PC-3 (cell line): Measurements from ENCODE around the gene PADI4. TPM values are rescaled to one million over a fixed set of nuclear protein-coding genes. Genes with fewer than 3 reads are reported as not detected.

ENCODE experiments used
- ATAC-seq: fragments of 200-7000 bp; cut with Tn5 transposase; 2 replicates; pipeline ENCODE4 v1.9.1; 2020; ENCODE audit warnings: mild to moderate bottlenecking, moderate library complexity
- BruUV-seq: library from RNA; stranded (reverse); fragments of 400-500 nt; replicated peaks from 2 replicates; lab custom pipeline; 2021; lab: Mats Ljungman, UMichigan
- CTCF ChIA-PET: fragments of 300-600 bp; sonication (Branson Sonifier 250); formaldehyde crosslinking; loops from one replicate; lab custom pipeline; 2022; ENCODE audit warnings: antibody characterized with exemption; lab: Charles Lee
- POLR2A ChIA-PET: fragments of 300-600 bp; sonication (Branson Sonifier 250); formaldehyde crosslinking; loops from one replicate; lab custom pipeline; 2022; ENCODE audit warnings: antibody characterized with exemption; ENCODE audit not compliant: unreplicated experiment; lab: Charles Lee
- DNase-seq: peaks from one replicate; pipeline ENCODE4 v3.0.0-alpha.2; 2015
- H2AFZ ChIP-seq: fragments of 300-600 bp; sonication (generic); 2 replicates; pipeline ENCODE4 v1.6.0; 2016; ENCODE audit warnings: antibody characterized with exemption, low read length
- H3F3A ChIP-seq: fragments of 300-600 bp; sonication (generic); one replicate; pipeline ENCODE4 v1.6.0; 2017; ENCODE audit warnings: antibody characterized with exemption, low read length, control low read depth, mild to moderate bottlenecking; ENCODE audit not compliant: unreplicated experiment
- H3K27ac ChIP-seq: fragments of 300-600 bp; sonication (generic); 2 replicates; pipeline ENCODE4 v1.5.1; 2016; ENCODE audit warnings: mild to moderate bottlenecking, low read length
- H3K27me3 ChIP-seq: fragments of 300-600 bp; sonication (generic); 2 replicates; pipeline ENCODE4 v1.6.1; 2016; ENCODE audit warnings: low read length, mixed read lengths
- H3K36me3 ChIP-seq: fragments of 300-600 bp; sonication (generic); 2 replicates; pipeline ENCODE4 v1.6.1; 2016; ENCODE audit warnings: low read depth, mixed run types, low read length, mixed read lengths
- H3K4me1 ChIP-seq: fragments of 300-600 bp; sonication (generic); 2 replicates; pipeline ENCODE4 v1.5.1; 2016; ENCODE audit warnings: low read length; ENCODE audit not compliant: insufficient read depth
- H3K4me2 ChIP-seq: fragments of 300-600 bp; sonication (generic); 2 replicates; pipeline ENCODE4 v1.6.0; 2016; ENCODE audit warnings: low read length
- H3K4me3 ChIP-seq: fragments of 300-600 bp; sonication (generic); 2 replicates; pipeline ENCODE4 v1.5.1; 2016; ENCODE audit warnings: mild to moderate bottlenecking, low read length, mixed read lengths
- H3K79me2 ChIP-seq: fragments of 300-600 bp; sonication (generic); 2 replicates; pipeline ENCODE4 v1.6.1; 2017; ENCODE audit warnings: low read length, mixed read lengths
- H3K9ac ChIP-seq: fragments of 300-600 bp; sonication (generic); 2 replicates; pipeline ENCODE4 v1.6.0; 2016; ENCODE audit warnings: mild to moderate bottlenecking, low read length
- H3K9me2 ChIP-seq: fragments of 300-600 bp; sonication (generic); replicated peaks from 2 replicates; pipeline ENCODE4 v1.6.1; 2016; ENCODE audit warnings: mixed run types, low read length, mixed read lengths
- H3K9me3 ChIP-seq: fragments of 300-600 bp; sonication (generic); 2 replicates; pipeline ENCODE4 v1.6.1; 2016; ENCODE audit warnings: low read length, mixed read lengths
- H4K20me1 ChIP-seq: fragments of 300-600 bp; sonication (generic); 2 replicates; pipeline ENCODE4 v1.6.1; 2016; ENCODE audit warnings: low read length, mixed read lengths
- EZH2 ChIP-seq: fragments of 300-600 bp; sonication (generic); IDR thresholded peaks from one replicate; pipeline ENCODE4 v1.6.1; 2017; ENCODE audit warnings: antibody characterized with exemption, mild to moderate bottlenecking, low read length; ENCODE audit not compliant: unreplicated experiment
- EZH2phosphoT487 ChIP-seq: fragments of 300-600 bp; sonication (generic); IDR thresholded peaks from 2 replicates; pipeline ENCODE4 v1.6.1; 2018; ENCODE audit warnings: mild to moderate bottlenecking, antibody characterized with exemption, low read length, borderline replicate concordance
- intact Hi-C: fragments of 100-400 bp; cut with micrococcal nuclease; formaldehyde crosslinking; loops from 2 replicates; pipeline ENCODE4 v1.9.0; 2023
- total RNA-seq: library from RNA; depleted of rRNA; stranded (reverse); fragments of >200 nt; gene quantifications from 2 replicates; pipeline ENCODE4 v1.2.3, GENCODE V29; 2014
- TF ChIP-seq, protein P1 (sequence below): fragments of 300-600 bp; sonication (generic); conservative IDR thresholded peaks from 2 replicates; pipeline ENCODE4 v1.5.1; 2017; ENCODE audit warnings: antibody characterized with exemption, low read depth, mild to moderate bottlenecking, low read length

Gene PADI4
- total RNA-seq, 1 experiment from 2014 or later: 0.04 TPM

DNA sequence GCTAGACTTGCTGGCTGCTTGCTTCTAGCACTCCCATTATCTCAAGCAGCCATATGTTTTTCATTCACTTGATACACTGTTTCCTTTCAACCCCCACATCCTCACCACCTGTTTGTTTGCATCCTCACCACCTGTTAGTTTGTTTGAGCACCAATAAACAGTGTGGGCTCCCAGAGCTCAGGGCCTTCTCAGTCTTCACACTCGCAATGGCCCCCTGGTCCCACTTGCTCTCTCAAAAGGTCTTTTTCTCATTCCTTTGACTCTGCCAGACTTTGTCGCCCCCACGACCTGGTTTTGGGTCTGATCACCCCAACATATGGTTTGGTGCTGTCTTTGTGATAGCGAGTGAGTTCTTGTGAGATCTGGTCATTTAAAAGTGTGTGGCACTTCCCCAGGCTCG lies 6.2 kb upstream of the PADI4 start:
- Histone ChIP-seq H3K4me1 (peaks cover 44% of the 10 kb centered on the region), H3K27me3 (no peaks in the 10 kb centered on the region), H3K9ac (no peak overlapping the region), H3K9me3 (no peaks in the 10 kb centered on the region), H3K4me3 (no peak overlapping the region), H3K4me2 (no peak overlapping the region), H4K20me1 (no peaks in the 10 kb centered on the region), H3K9me2 (no peaks in the 10 kb centered on the region), H3K36me3 (no peaks in the 10 kb centered on the region), H3K27ac (no peak overlapping the region), H3F3A (no peaks in the 10 kb centered on the region), H3K79me2 (no peaks in the 10 kb centered on the region), H2AFZ (no peak overlapping the region)
- CTCF ChIA-PET: no interaction called here
- no TSS peak for BruUV-seq
- POLR2A ChIA-PET: no interaction called here
- intact Hi-C loops: no loop called here
- DNase-seq (no peak), ATAC-seq (no peak)
- TF ChIP-seq, protein P1, sequence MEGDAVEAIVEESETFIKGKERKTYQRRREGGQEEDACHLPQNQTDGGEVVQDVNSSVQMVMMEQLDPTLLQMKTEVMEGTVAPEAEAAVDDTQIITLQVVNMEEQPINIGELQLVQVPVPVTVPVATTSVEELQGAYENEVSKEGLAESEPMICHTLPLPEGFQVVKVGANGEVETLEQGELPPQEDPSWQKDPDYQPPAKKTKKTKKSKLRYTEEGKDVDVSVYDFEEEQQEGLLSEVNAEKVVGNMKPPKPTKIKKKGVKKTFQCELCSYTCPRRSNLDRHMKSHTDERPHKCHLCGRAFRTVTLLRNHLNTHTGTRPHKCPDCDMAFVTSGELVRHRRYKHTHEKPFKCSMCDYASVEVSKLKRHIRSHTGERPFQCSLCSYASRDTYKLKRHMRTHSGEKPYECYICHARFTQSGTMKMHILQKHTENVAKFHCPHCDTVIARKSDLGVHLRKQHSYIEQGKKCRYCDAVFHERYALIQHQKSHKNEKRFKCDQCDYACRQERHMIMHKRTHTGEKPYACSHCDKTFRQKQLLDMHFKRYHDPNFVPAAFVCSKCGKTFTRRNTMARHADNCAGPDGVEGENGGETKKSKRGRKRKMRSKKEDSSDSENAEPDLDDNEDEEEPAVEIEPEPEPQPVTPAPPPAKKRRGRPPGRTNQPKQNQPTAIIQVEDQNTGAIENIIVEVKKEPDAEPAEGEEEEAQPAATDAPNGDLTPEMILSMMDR: no peak
- TF ChIP-seq EZH2phosphoT487: no peak
- TF ChIP-seq EZH2: no peak

GRCh38 chr1:17304151-17304825 lies 3.7 kb upstream of the PADI4 start:
- TF ChIP-seq, protein P1: no peak
- TF ChIP-seq EZH2: no peak
- Histone ChIP-seq H3K9me3 (no peaks in the 10 kb centered on the region), H3K4me2 (peak overlapping the region; percentile 63), H4K20me1 (no peaks in the 10 kb centered on the region), H3K79me2 (no peaks in the 10 kb centered on the region), H3K4me3 (no peak overlapping the region), H3F3A (no peaks in the 10 kb centered on the region), H2AFZ (no peak overlapping the region), H3K36me3 (no peaks in the 10 kb centered on the region), H3K9me2 (no peaks in the 10 kb centered on the region), H3K27ac (peak overlapping the region; percentile 91), H3K27me3 (no peaks in the 10 kb centered on the region), H3K4me1 (peaks cover 30% of the 10 kb centered on the region), H3K9ac (peak overlapping the region; percentile 13; the same call in 1 of the 2 replicates)
- CTCF ChIA-PET: no interaction called here
- POLR2A ChIA-PET: no interaction called here
- intact Hi-C loops: no loop called here
- DNase-seq (peak; percentile 91), ATAC-seq (peak; percentile 63)
- BruUV-seq: no TSS peak

DNA sequence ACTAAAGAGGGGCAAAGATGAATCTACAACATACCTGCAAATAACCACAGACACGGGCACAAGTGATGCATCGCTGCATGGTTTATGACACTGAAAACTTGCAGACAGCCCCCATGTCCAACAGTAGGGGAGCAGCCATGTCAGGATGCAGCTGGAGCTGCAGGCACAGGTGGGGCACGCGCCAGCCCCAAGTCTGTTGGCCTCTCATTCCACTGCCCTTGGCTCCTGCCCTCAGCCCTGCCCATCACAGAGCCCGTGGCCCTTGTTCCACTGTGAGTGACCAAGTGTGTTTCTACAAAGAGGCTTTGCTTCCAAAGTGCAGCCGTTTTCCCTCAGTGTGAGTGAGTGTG lies 3.2 kb upstream of the PADI4 start:
- Histone ChIP-seq H3K36me3 (no peaks in the 10 kb centered on the region), H2AFZ (no peak overlapping the region), H3K79me2 (no peaks in the 10 kb centered on the region), H3K9me2 (no peaks in the 10 kb centered on the region), H3K4me1 (peaks cover 30% of the 10 kb centered on the region), H3K4me2 (peak overlapping the region; percentile 63), H3K27me3 (no peaks in the 10 kb centered on the region), H3F3A (no peaks in the 10 kb centered on the region), H3K27ac (peak overlapping the region; percentile 91), H3K4me3 (no peak overlapping the region), H3K9ac (peak overlapping the region; percentile 13; the same call in 1 of the 2 replicates), H4K20me1 (no peaks in the 10 kb centered on the region), H3K9me3 (no peaks in the 10 kb centered on the region)
- CTCF ChIA-PET: no interaction called here
- TF ChIP-seq EZH2: no peak
- TF ChIP-seq, protein P1: no peak
- no peak for TF ChIP-seq EZH2phosphoT487
- BruUV-seq: no TSS peak
- DNase-seq (no peak), ATAC-seq (peak; percentile 11; the same call in 1 of the 2 replicates)
- intact Hi-C loops: no loop called here
- POLR2A ChIA-PET: no interaction called here
